HG03139 (cell line): ENCODE results near the gene NCBP2.
A peak's percentile ranks its signal among the peaks of the same experiment; 100 is the strongest.
"Not testable (repeated sequence)": the region's sequence is repeated elsewhere in the genome, so short reads cannot be mapped to it uniquely, and the experiment has no call there.

Experiments
- ATAC-seq: cut with Tn5 transposase; IDR thresholded peaks from one replicate; pipeline ENCODE4 v1.9.1; 2021; ENCODE audit not compliant: unreplicated experiment

NCBP2 gene

DNA sequence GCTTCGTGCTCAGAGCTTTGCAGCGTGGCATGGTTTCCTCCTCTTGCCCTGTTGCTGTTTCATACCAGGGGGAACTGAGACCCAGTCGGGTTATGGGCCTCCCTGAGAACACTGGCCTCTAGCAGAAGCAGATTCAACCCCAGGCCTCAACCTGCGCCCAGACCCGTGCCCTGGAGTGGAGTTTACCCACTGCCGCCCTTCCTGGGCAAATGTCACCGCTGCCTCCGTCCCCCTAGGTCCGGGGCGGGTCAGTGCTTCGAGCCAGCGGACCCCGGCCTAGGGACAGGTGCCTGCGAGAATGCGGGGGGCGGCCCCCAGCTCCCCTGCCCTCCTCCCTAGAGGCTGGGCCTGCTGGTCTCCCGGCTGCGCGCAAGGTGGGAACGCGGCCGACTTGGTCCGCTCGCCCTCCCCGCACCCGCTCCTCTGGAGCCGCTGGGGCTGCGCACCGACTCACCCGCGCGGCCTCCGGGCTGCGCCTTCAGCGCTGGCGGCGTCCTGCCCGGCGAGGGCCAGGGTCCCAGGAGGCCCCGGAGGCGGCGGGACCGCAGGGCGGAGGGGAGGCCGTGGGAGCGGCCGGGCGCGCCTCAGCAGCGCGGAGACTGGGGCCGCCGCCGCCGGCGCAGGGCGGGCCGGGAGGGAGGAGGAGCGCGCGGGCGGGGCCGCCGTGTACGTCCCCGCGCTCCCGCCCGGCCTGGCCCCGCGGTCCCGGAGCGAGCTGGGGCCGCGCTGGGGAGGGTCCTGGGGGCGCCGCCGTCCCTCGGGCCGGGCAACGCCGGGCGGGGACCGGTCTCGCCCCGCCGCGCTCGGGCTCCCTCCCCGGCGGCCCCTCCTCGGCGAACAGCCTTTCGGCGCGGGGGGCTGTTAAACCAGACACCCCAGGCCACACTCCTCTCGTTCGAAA is 26.2 kb upstream of the NCBP2 start, which contains the start of gene PIGZ:
PIGZ (minus strand) TSS at position 601 of the 901 bp plus-strand sequence. CDS start 16,802 bp downstream, outside the sequence.
- ATAC-seq, result peak; percentile 44

DNA sequence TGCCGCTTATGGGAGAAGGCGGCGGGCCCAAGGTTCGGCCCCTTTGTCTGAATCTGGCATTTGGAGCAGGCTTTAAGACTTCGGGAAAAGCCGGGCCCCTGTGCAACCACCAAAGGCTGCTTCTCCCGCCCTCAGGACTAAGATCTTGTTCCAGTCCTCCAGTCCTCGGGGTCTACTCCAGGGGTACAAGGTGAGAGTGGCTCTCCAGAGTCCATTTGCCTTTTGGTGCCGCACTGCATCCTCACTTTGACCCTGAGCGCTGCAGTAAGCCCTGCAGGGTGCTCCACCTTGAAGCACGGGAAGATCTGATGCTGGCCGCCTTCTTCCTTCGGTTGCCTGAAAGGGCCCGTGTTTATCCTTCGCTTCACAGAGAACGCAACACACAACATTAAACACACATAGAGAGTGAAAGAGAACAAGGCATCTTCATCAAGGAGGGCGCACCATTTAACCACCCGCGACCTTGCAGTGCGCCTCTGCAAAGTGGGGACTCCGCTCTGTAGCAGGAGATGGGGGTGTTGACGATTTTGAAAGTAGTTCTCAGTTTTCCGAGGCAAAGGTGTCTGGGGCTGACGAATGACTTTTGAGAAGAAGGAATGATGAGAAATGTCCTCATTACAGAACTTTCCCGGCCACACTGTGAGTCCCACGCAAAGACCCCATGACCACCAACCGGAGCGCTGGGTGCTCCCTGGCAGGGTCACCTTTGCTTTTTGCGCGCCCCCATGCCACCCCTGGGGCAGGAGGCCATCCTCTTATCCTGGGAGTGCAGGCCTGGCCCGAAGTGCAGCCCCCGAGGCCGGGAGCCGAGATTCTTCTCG is 25.3 kb upstream of the NCBP2 start:
- no peak for ATAC-seq

DNA sequence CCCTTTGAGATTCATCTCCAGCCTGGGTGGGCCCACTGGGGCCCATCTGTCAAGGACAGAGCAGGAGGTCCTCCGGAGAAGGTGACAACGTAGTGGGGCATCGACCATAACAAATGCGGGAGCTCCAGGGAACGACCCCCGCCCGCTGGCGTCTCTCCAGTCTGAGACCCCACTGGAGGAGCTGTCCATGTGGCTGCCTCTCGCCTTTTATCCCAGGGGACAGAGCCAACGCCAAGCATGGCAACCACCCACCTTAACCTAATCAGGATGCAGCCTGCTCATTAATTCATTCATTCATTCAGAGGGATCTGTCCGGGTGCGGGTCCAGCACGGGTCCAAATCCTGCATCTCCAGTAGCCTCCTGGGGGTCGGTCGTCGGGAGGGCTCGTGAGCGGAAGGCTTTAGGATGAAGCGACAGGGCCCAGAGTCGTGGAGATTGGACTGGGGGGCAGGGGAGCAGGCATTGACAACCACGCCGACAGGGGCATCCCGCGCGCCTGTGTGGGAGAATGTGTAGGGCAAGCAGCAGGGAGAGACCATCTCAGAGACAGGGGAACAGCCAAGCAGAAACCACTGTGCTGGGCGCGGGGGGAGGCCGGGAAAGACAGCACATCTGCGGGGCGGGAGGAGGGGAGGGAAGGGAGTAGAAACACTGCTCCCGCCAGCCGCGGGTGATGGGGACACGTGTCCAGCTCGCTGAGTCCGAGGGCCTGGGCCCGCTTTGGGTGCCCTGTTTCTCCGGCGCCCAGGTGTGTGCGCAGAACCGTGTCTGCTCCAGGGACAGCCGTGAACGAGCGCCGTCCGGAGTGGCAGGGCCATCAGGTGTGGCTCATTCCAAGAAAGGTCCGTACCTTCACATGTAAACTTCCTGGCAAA is 24.4 kb upstream of the NCBP2 start:
- ATAC-seq, result no peak

GRCh38 chr3:196965804-196966173 is 23.5 kb upstream of the NCBP2 start:
- no peak for ATAC-seq

DNA sequence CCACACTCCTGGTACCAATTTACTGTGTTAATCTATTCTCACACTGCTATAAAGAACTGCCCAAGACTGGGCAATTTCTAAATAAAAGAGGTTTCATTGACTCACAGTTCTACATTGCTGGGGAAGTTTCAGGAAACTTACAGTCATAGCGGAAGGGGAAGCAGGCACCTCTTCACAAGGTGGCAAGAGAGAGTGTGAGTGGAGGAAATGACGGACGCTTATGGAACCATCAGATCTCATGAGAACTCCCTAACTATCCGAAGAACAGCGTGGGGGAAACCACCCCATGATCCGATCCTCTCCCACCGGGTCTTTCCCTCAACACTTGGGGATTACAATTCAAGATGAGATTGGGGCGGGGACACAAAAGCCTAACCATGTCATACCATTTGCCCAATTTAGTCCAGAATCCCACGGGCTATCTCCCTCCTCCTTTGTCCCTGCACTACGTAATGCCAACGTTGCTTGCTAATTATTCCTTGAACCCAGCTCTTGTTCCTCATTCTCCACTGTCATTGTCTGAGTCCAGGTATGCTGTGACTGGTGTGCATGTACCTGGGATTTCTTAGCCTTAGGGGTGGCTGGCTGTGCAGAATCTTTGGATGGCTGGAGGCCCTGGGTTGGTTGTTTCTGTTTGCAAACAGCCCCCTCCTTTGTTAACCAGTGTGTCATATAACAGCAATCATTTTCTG is 22.9 kb upstream of the NCBP2 start:
- no peak for ATAC-seq

GRCh38 chr3:196963631-196963953 is 21.3 kb upstream of the NCBP2 start:
- no peak for ATAC-seq

- no peak for ATAC-seq
Measured at GRCh38 chr3:196962930-196963630, 20.8 kb upstream of the NCBP2 start.

GRCh38 chr3:196962108-196962929 is 20.0 kb upstream of the NCBP2 start:
- no peak for ATAC-seq

DNA sequence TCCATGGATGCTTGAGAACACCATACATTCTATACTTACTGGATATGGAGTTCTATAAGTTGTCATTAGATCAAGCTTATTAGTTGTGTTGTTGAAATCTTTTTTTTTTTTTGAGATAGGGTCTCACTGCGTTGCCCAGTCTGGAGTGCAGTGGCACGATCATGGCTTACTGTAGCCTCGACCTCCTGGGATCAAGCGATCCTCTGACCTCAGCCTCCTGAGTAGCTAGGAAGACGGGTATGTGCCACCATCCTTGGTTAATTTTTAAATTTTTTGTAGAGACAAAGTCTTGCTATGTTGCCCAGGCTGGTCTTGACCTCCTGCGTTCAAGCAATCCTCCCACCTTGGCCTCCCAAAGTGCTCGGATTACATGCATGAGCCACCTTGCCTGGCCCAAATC is 12.5 kb upstream of the NCBP2 start:
- ATAC-seq, result no peak

GRCh38 chr3:196951371-196951770 is 9.0 kb upstream of the NCBP2 start:
- no peak for ATAC-seq

- ATAC-seq, result no peak
Measured at GRCh38 chr3:196949750-196950149, 7.4 kb upstream of the NCBP2 start.

- ATAC-seq, result no peak
Measured at GRCh38 chr3:196949285-196949619, 6.9 kb upstream of the NCBP2 start.

GRCh38 chr3:196948442-196949284 is 6.3 kb upstream of the NCBP2 start:
- ATAC-seq, result no peak

GRCh38 chr3:196947860-196948441 is 5.6 kb upstream of the NCBP2 start:
- ATAC-seq, result no peak

- ATAC-seq, result no peak
Measured at GRCh38 chr3:196947136-196947859, 5.0 kb upstream of the NCBP2 start.

GRCh38 chr3:196944037-196944790 is 1.9 kb upstream of the NCBP2 start:
- ATAC-seq, result not testable (repeated sequence)

- ATAC-seq, result peak; percentile 15
Measured at GRCh38 chr3:196942915-196943277, 568 bp upstream of the NCBP2 start.
